GM12878 (cell line): ENCODE results near the gene KCNK4. TPM values are rescaled to one million over a fixed set of nuclear protein-coding genes. Genes with fewer than 3 reads are reported as not detected.

Experiments
- ATAC-seq: fragments of 200-7000 bp; cut with Tn5 transposase; 3 replicates; pipeline ENCODE4 v1.9.1; 2020; ENCODE audit warnings: mild to moderate bottlenecking, moderate library complexity
- BruUV-seq: library from RNA; stranded (reverse); fragments of 400-500 nt; replicated peaks from 2 replicates; lab custom pipeline; 2021; lab: Mats Ljungman, UMichigan
- CTCF ChIA-PET: fragments of 300-600 bp; sonication (Branson Sonifier 250); formaldehyde crosslinking; extraction: SDS; loops from one replicate; lab custom pipeline; 2021; ENCODE audit warnings: inconsistent platforms; lab: Yijun Ruan, JAX
- POLR2A ChIA-PET: fragments of 350-600 bp; formaldehyde crosslinking; extraction: SDS; loops from one replicate; lab custom pipeline; 2021; ENCODE audit warnings: inconsistent platforms; lab: Charles Lee
- RAD21 ChIA-PET: fragments of 300-600 bp; sonication (Branson Sonifier 250); formaldehyde crosslinking; loops from one replicate; lab custom pipeline; 2023; ENCODE audit warnings: antibody characterized with exemption; ENCODE audit not compliant: unreplicated experiment; lab: Charles Lee
- SMC1A ChIA-PET: fragments of 300-600 bp; sonication (Branson Sonifier 250); formaldehyde crosslinking; loops from one replicate; lab custom pipeline; 2023; ENCODE audit not compliant: unreplicated experiment, uncharacterized antibody; lab: Charles Lee
- DNase-seq: peaks from one replicate; pipeline ENCODE4 v3.0.0-alpha.2; 2011; ENCODE audit warnings: low read depth, low spot score
- FAIRE-seq: peaks from 3 replicates; lab custom pipeline; 2011; peaks lifted over from hg19 to GRCh38; lab: Jason Lieb, UNC
- H2AFZ ChIP-seq: 2 replicates; pipeline ENCODE4 v1.6.0; 2011; ENCODE audit warnings: low read depth, low read length, control low read depth; ENCODE audit not compliant: control insufficient read depth
- H3K27ac ChIP-seq: 2 replicates; pipeline ENCODE4 v1.5.1; 2011; ENCODE audit warnings: control low read depth; ENCODE audit not compliant: control insufficient read depth, insufficient read depth
- H3K27me3 ChIP-seq, 2 experiments: replicated peaks in 1 of 2; 2 replicates each; pipeline versions ENCODE4 v1.6.0 to v1.6.1; 2011; ENCODE audit warnings: low read length in 1 of 2; ENCODE audit not compliant: control insufficient read depth in 2 of 2, insufficient read depth in 2 of 2
- H3K36me3 ChIP-seq, 2 experiments: 2 replicates each; pipeline ENCODE4 v1.5.1; 2011; ENCODE audit warnings: low read length in 1 of 2; ENCODE audit not compliant: control insufficient read depth in 2 of 2, insufficient read depth in 2 of 2
- H3K4me1 ChIP-seq: 2 replicates; pipeline ENCODE4 v1.6.1; 2011; ENCODE audit warnings: mild to moderate bottlenecking, low read length, moderate library complexity, mixed read lengths; ENCODE audit not compliant: control insufficient read depth, insufficient read depth
- H3K4me2 ChIP-seq: 2 replicates; pipeline ENCODE4 v1.6.0; 2011; ENCODE audit warnings: control low read depth; ENCODE audit not compliant: control insufficient read depth, insufficient read depth
- H3K4me3 ChIP-seq: fragments of 200-600 bp; sonication (generic); 2 replicates; pipeline ENCODE4 v1.5.1; 2016
- H3K79me2 ChIP-seq: 2 replicates; pipeline ENCODE4 v1.6.0; 2011; ENCODE audit warnings: low read length; ENCODE audit not compliant: control insufficient read depth, insufficient read depth
- H3K9ac ChIP-seq: 2 replicates; pipeline ENCODE4 v1.8.0; 2011; ENCODE audit warnings: low read length, control low read depth, mixed read lengths; ENCODE audit not compliant: control insufficient read depth, insufficient read depth
- H3K9me3 ChIP-seq: replicated peaks from 3 replicates; pipeline ENCODE4 v1.5.1; 2011; ENCODE audit warnings: mild to moderate bottlenecking, low read length; ENCODE audit not compliant: control insufficient read depth, insufficient read depth
- H4K20me1 ChIP-seq: 2 replicates; pipeline ENCODE4 v1.6.0; 2011; ENCODE audit not compliant: control insufficient read depth, insufficient read depth
- CBX5 ChIP-seq: sonication (generic); IDR thresholded peaks from 2 replicates; pipeline ENCODE4 v1.6.1; 2016; ENCODE audit warnings: low read depth, moderate library complexity, mild to moderate bottlenecking, inconsistent platforms
- IRF3 ChIP-seq: fragments of 450-650 bp; IDR thresholded peaks from 2 replicates; pipeline ENCODE4 v1.6.1; 2014; ENCODE audit warnings: mild to moderate bottlenecking
- JUNB ChIP-seq: IDR thresholded peaks from 2 replicates; pipeline ENCODE4 v1.6.1; 2016; ENCODE audit warnings: antibody characterized with exemption, mild to moderate bottlenecking
- LARP7 ChIP-seq: fragments of 450-650 bp; IDR thresholded peaks from 2 replicates; pipeline ENCODE4 v1.6.1; 2017; ENCODE audit warnings: mild to moderate bottlenecking
- NBN ChIP-seq: fragments of 450-650 bp; IDR thresholded peaks from 2 replicates; pipeline ENCODE4 v1.6.1; 2016
- NFYB ChIP-seq: IDR thresholded peaks from 2 replicates; pipeline ENCODE4 v1.6.1; 2011; ENCODE audit warnings: low read depth, mild to moderate bottlenecking, low read length, improper control_type of control experiment, moderate library complexity; ENCODE audit not compliant: insufficient read depth
- NKRF ChIP-seq: fragments of 450-650 bp; conservative IDR thresholded peaks from 2 replicates; pipeline ENCODE4 v1.6.1; 2017; ENCODE audit warnings: mild to moderate bottlenecking, moderate library complexity
- RCOR1 ChIP-seq: conservative IDR thresholded peaks from 2 replicates; pipeline ENCODE4 v1.6.1; 2012; ENCODE audit warnings: low read depth, low read length, improper control_type of control experiment
- RELA ChIP-seq: fragments of 450-650 bp; IDR thresholded peaks from 2 replicates; pipeline ENCODE4 v1.8.0; 2014; ENCODE audit warnings: borderline replicate concordance; ENCODE audit not compliant: partially characterized antibody
- RFX5 ChIP-seq: IDR thresholded peaks from 2 replicates; pipeline ENCODE4 v1.6.1; 2011; ENCODE audit warnings: low read depth, low read length, improper control_type of control experiment
- SMAD5 ChIP-seq: IDR thresholded peaks from 2 replicates; pipeline ENCODE4 v1.6.1; 2016; ENCODE audit warnings: antibody characterized with exemption, low read depth
- SMARCA5 ChIP-seq: fragments of 450-650 bp; IDR thresholded peaks from 2 replicates; pipeline ENCODE4 v1.6.1; 2017; ENCODE audit warnings: mild to moderate bottlenecking
- SUPT20H ChIP-seq: IDR thresholded peaks from 2 replicates; pipeline ENCODE4 v1.6.1; 2011; ENCODE audit warnings: low read depth, mild to moderate bottlenecking, low read length, moderate library complexity, borderline replicate concordance; ENCODE audit not compliant: control insufficient read depth
- TCF7 ChIP-seq: IDR thresholded peaks from 2 replicates; pipeline ENCODE4 v1.6.1; 2014; ENCODE audit warnings: antibody characterized with exemption, borderline replicate concordance
- ZBTB4 ChIP-seq: fragments of 450-650 bp; formaldehyde crosslinking; IDR thresholded peaks from 2 replicates; pipeline ENCODE4 v1.4.0; 2022; ENCODE audit warnings: mild to moderate bottlenecking, moderate library complexity
- ZNF24 ChIP-seq: fragments of 450-650 bp; IDR thresholded peaks from 2 replicates; pipeline ENCODE4 v1.6.1; 2017; ENCODE audit warnings: antibody characterized with exemption, mild to moderate bottlenecking
- ZNF384 ChIP-seq: IDR thresholded peaks from 2 replicates; pipeline ENCODE4 v1.6.1; 2012; ENCODE audit warnings: low read depth, mild to moderate bottlenecking, low read length, improper control_type of control experiment, borderline replicate concordance
- WGBS: methylation state at CpG from one replicate; pipeline ENCODE4 v1.1.6; 2016; ENCODE audit warnings: low lambda C conversion rate; ENCODE audit not compliant: insufficient replicate concordance, insufficient coverage; ENCODE audit errors: missing lambda C conversion rate; 5-methylcytosine and 5-hydroxymethylcytosine counted together
- in situ Hi-C: fragments of 300-500 bp; cut with MboI; formaldehyde crosslinking; loops from 9 replicates; pipeline ENCODE4 v1.14.3; 2018; ENCODE audit warnings: mixed read lengths
- intact Hi-C: fragments of 100-400 bp; cut with micrococcal nuclease; formaldehyde crosslinking; loops from one replicate; pipeline ENCODE4 v1.14.2; 2022; ENCODE audit not compliant: unreplicated experiment
- polyA plus RNA-seq, 11 experiments: library from polyadenylated mRNA; depleted of rRNA in 4 of 11; unstranded in 6 of 11; stranded (reverse) in 5 of 11; fragments of >200 nt; fragmentation: Nextera tagmentation in 4 of 11; fragmentation: Illumina TruSeq in 1 of 11; extraction: Ambion mirVana in 4 of 11; extraction: Trizol in 1 of 11; gene quantifications; 1 replicate in 1 of 11; 2 replicates in 10 of 11; pipeline versions ENCODE4 v1.2.1 to v1.2.3, GENCODE V29; 2011 to 2016; ENCODE audit warnings: inconsistent platforms in 2 of 11, missing spikeins in 2 of 11, low read depth in 1 of 11
- total RNA-seq, 4 experiments: library from RNA; depleted of rRNA in 3 of 4; stranded (reverse); fragments of >200 nt in 3 of 4; fragmentation: Illumina TruSeq in 1 of 4; extraction: Trizol in 1 of 4; gene quantifications; 2 replicates each; pipeline versions ENCODE4 v1.2.1 to v1.2.3, GENCODE V29; 2013 to 2021

The KCNK4 gene
- total and polyA plus RNA-seq, 10 of the 15 experiments (the other 5 are each of a cell fraction or from before 2014, with no cell fraction given) = 0.04 TPM; not detected in 9

GRCh38 chr11:64341429-64341828 is 50.3 kb downstream of the KCNK4 start:
- ChIA-PET POLR2A (interaction anchor here (0.6 to 4.6 kb wide), 6 partner anchors 10 to 437 kb away, joined by 3 to 37 read pairs (median 6); partner anchors contain the start of genes PRDX5, SF1 and TRMT112), SMC1A (interaction anchor here (0.9 to 3.9 kb wide), 4 partner anchors 8 to 396 kb away, joined by 3 to 28 read pairs (median 4); partner anchors contain the start of genes PRDX5 and TRMT112), CTCF (interaction anchor here (0.9 to 14.7 kb wide), 8 partner anchors 9 to 91 kb away, joined by 3 to 228 read pairs (median 8); partner anchors contain the start of genes ESRRA, PRDX5 and TRMT112), RAD21 (interaction anchor here (1.0 to 3.9 kb wide), 3 partner anchors 10 to 24 kb away, joined by 4 to 53 read pairs (median 41); partner anchors contain the start of genes PRDX5 and TRMT112)
- WGBS = 91% methylated on average over 21 of the region's 21 CpGs
- in situ Hi-C loops = no loop called here
- no TSS peak for BruUV-seq
- Histone ChIP-seq H3K79me2 (peaks cover 24% of the 10 kb centered on the region), H3K27me3 (no peaks in the 10 kb centered on the region), H3K27ac (no peak overlapping the region), H3K4me2 (peak overlapping the region; percentile 100), H4K20me1 (no peaks in the 10 kb centered on the region; the same call in 1 of the 2 replicates), H3K9ac (no peak overlapping the region), H3K9me3 (no peaks in the 10 kb centered on the region), H3K36me3 (peaks cover 8 to 13% of the 10 kb centered on the region in 2 experiments; a peak in 3 of 4 replicates), H3K4me1 (peaks cover 24% of the 10 kb centered on the region), H3K4me3 (no peak overlapping the region), H2AFZ (no peak overlapping the region)
- no peak for FAIRE-seq
- no peak for DNase-seq
- intact Hi-C loops = no loop called here
- ATAC-seq = no peak
- TF ChIP-seq NBN (no peak), SMARCA5 (no peak), IRF3 (no peak), RCOR1 (no peak), ZNF24 (no peak), SMAD5 (no peak), ZBTB4 (CRISPR knock-in tag) (no peak), CBX5 (no peak), NFYB (no peak), ZNF384 (no peak), SUPT20H (no peak), RELA (no peak), TCF7 (no peak), RFX5 (no peak), JUNB (no peak), LARP7 (no peak), NKRF (no peak)
